Measurements from ENCODE around the gene ABCA6.
"Not testable (repeated sequence)": the region's sequence is repeated elsewhere in the genome, so short reads cannot be mapped to it uniquely, and the experiment has no call there.

The ABCA6 gene, protein sequence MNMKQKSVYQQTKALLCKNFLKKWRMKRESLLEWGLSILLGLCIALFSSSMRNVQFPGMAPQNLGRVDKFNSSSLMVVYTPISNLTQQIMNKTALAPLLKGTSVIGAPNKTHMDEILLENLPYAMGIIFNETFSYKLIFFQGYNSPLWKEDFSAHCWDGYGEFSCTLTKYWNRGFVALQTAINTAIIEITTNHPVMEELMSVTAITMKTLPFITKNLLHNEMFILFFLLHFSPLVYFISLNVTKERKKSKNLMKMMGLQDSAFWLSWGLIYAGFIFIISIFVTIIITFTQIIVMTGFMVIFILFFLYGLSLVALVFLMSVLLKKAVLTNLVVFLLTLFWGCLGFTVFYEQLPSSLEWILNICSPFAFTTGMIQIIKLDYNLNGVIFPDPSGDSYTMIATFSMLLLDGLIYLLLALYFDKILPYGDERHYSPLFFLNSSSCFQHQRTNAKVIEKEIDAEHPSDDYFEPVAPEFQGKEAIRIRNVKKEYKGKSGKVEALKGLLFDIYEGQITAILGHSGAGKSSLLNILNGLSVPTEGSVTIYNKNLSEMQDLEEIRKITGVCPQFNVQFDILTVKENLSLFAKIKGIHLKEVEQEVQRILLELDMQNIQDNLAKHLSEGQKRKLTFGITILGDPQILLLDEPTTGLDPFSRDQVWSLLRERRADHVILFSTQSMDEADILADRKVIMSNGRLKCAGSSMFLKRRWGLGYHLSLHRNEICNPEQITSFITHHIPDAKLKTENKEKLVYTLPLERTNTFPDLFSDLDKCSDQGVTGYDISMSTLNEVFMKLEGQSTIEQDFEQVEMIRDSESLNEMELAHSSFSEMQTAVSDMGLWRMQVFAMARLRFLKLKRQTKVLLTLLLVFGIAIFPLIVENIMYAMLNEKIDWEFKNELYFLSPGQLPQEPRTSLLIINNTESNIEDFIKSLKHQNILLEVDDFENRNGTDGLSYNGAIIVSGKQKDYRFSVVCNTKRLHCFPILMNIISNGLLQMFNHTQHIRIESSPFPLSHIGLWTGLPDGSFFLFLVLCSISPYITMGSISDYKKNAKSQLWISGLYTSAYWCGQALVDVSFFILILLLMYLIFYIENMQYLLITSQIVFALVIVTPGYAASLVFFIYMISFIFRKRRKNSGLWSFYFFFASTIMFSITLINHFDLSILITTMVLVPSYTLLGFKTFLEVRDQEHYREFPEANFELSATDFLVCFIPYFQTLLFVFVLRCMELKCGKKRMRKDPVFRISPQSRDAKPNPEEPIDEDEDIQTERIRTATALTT (N-terminal part only)

DNA sequence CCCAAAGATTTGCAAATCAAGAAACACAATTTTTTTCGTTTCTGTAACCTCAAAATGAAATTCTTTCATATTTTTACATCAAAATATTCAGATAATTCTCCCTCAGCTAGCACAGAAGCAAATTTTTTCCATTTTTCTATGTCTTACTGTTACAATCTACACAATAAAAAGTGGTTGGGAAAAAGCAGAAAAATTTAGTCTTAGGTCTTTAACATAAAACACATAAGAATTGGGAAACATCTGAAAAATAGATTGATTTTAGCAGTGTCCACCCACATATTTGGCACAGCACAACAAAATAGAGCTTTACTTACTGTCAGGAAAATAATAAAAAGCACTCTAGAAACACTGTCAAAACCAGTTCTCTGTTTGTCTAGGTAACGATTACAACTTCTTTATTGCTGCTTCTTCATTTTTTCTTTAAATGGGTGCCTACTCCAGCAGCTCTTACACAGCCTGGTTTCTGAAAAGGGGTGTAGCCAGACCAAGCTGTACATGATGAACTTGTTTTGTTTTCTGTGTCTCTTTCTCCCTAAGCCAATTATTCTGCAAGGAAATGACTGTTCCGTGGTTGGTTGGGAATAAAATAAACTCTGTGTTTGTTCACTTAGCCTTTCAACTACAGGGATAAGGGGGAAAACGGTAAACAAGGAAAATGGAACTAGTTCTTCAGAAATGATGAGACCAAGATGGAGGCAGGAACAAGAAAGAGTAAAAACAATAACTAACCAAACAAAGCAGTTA lies at the start of gene ABCA6:
Gene ABCA6 (minus strand): TSS at position 465 of the 744 bp plus-strand sequence. CDS start 1,192 bp downstream, outside the sequence.
- peak; percentile 35 for DNase-seq (ENCODE audit: low read depth, low spot score)

DNA sequence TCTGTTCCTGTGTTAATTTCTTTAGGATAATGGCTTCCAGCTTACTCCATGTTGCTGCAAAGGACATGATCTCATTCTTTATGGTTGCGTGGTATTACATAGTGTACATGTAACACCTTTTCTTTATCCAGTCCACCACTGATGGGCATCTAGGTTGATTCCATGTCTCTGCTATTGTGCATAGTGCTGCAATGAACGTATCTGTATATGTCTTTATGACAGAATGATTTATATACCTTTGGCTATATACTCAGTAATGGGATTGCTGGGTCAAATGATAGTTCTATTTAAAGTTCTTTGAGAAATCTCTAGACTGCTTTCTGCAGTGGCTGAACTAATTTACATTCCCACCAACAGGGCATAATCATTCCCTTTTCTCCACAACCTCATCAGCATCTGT lies 47.1 kb upstream of the ABCA6 start:
- DNase-seq (ENCODE audit: low read depth, low spot score): no peak

DNA sequence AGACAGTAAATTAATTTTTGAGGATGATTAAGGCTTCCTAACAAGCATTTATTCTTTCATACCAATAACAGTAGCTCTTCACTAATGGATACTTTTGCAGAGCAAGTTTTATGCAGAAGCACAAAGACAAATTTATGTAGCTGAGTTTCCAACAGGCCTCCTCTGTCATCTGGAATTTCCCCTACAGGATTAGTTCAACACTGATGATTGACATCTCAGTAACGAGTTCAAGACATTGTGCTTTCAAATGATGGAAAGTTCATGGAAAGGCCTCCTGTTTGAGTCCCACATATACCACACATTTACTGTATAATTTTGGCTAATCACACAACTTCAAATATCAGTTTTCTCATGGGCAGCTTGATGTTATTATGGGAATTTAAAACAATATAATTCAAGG lies 46.4 kb upstream of the ABCA6 start:
- no peak for DNase-seq (ENCODE audit: low read depth, low spot score)

DNA sequence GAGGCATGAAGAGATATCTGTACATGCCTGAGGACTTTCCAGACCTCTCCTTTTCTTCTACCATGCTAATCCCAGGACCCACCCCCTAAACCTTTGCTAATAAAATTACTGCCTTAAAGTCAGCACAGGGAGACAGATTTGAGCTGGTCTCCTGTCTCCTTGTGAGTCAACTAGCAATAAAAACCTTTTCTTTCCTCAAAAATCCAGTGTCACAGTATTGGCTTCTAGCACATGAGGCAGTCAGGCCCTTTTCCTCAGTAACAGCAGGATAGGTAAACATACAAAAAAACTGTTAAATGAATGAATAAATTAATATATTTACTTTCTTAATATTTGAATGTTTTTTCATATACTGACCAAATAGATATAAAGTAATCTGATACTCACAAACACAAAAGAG lies 45.6 kb upstream of the ABCA6 start:
- no peak for DNase-seq (ENCODE audit: low read depth, low spot score)

DNA sequence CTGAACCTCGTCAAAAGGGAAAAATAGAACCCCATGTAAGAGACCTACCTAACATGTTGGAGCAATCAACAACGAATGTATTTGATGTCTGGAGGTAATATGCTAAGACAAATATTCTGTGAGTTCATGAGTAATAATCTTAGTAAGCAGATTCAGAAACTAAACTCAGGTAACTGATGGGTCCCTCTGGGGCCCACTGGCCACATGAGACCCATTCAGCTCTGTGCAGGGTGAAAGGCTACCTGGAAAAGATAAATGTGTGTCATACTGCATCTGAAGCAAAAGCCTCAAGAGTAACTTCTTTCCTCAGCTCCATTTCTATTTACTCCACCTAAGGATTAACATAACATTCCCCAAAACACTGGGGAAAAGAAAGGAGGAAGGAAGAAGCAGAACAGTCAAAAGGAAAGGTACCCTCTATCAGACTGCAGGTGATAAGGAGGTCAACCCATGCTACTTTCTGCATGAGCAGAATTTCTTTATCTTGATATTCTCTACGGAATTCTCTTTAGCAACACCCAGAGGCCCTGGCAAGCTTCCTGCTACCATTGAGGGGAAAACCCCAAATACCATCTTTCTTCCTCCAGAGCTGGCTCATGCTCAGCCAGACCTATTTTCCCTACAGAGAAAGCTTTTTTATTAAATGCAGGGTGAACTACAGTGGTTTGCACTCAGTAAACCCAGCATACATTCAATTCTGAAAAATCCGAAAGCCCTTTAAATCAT lies 37.7 kb upstream of the ABCA6 start:
- no peak for DNase-seq (ENCODE audit: low read depth, low spot score)

DNA sequence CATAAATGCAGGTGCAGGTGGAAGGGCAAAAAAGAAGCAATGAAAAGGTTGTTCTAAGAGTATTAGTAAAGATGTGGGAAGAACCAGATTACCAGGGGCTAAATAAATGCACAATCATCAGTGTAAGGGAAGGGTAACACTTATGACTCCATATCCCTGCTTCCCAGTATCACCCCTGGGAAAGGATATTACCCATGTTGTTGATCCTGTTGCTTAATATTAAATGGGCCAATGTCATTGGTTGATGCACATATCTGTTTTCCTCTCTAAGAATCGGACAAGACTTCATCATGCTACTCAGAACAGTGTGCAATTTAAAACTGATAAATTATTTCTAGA lies 34.7 kb upstream of the ABCA6 start:
- DNase-seq (ENCODE audit: low read depth, low spot score): no peak

DNA sequence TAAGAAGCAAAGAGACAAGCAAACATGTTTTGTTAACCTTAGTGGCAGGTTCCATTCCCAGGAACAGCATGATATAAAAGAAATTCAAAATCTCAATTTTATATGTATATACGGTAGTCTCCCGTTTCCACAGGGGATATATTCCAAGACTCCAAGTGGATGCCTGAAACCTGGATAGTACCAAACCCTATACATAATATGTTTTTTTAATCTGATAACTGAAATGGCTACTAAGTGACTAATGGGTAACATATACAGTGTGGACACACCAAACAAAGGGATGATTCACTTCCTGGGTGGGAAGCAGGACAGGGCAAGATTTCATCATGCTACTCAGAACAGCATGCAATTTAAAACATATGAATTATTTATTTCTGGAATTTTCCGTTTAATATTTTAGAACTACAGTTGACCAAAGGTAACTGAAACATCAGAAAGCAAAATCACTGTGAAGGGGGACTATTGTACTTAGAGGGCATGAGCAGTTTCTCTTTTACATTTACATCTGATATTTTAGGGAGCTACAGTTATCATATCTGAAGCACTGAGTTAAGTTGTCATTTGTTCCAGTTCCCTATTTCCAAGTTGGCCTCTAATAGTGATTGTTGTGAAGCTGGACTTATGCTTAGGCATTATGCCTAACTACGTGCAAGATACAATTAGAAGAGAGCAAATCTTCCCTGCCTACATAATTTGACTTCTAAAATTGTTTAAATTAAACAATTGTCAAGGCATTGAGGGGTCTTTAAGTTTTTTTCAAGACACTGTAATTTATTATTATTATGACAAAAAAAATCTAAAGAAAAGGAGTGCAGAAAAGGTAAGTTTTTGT lies 34.1 kb upstream of the ABCA6 start:
- peak; percentile 31 for DNase-seq (ENCODE audit: low read depth, low spot score)

DNA sequence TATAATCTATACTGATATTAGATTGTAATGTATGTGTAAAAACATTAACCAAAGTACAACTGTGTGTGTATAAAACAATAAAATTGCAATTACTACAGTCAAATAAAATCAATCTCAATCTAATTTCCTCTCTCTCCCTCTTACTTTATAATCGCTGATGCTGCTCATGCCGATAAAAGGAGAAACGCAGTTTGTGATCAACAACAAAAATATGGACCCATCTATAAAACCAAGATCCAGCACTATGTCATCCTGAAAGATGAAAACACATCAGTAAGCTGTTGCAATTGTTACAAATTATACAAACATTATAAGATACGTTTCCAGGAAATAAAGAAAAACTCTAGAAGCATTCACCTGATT lies 33.5 kb upstream of the ABCA6 start:
- DNase-seq (ENCODE audit: low read depth, low spot score): no peak

DNA sequence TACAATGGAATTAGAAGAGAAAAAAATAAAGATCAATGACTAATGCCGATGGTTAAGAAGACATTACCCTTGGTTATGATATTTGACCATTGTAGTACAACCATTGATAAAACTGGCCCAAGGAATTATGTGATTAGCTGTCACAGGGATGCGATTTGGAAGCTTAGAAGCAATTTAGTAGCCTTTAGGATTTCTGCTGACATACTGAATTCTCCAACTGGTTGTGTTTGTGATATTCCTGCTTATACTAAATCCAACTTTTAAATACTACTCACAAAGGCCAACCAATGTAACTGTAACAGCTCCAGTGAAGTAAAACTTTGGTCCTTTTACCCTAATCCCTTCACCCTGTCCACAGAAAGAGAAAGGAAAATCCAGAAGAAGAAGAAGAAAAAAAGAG lies 31.4 kb upstream of the ABCA6 start:
- DNase-seq (ENCODE audit: low read depth, low spot score): no peak

DNA sequence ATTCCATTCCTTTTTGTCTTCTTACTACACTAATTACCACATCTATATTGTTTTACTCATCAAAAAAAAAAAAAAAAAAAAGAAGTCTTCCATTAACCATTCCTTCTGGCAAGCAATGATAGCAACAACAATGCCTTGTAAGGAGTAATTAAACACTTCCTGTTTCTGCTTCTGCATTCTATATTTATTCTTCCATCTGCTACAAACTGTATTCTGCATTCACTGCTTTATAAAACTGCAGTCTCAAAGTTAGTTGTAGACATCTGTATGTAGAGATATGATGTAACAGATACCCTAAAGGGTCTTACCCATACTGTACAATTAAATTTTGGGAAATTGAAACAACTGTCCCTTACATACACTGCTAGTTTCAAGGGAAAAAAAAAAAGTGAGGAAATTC lies 28.7 kb upstream of the ABCA6 start:
- no peak for DNase-seq (ENCODE audit: low read depth, low spot score)

DNA sequence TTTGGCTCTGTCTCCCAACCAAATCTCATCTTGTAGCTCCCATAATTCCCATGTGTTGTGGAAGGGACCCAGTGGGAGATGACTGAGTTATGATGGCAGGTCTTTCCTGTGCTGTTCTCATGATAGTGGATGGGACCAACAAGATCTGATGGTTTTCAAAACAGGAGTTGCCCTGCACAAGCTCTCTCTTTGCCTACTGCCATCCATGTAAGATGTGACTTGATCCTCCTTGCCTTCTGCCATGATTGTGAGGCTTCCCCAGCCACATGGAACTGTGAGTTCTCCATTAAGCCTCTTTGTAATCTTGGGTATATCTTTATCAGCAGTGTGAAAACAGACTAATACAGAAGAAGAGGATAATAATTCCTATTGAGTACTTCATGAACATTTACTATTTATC lies 26.9 kb upstream of the ABCA6 start:
- not testable (repeated sequence) for DNase-seq (ENCODE audit: low read depth, low spot score)

DNA sequence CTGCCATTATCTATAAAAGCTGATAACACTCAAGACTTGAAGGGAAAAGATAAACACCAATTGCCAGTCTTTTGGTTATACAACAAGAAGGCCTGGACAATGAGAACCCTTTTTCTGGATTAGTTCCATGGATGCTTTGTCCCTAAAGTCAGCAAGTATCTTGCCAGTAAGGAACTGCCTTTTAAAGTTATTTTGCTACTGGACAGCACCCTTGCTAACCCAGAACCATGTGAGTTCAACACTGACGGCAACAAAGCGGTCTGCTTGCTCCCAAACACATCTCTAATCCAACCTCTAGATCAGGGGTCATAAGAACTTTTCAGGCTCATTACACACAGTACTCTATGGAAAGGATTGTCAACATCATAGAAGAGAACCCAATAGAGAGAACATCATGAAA lies 25.3 kb upstream of the ABCA6 start:
- no peak for DNase-seq (ENCODE audit: low read depth, low spot score)

DNA sequence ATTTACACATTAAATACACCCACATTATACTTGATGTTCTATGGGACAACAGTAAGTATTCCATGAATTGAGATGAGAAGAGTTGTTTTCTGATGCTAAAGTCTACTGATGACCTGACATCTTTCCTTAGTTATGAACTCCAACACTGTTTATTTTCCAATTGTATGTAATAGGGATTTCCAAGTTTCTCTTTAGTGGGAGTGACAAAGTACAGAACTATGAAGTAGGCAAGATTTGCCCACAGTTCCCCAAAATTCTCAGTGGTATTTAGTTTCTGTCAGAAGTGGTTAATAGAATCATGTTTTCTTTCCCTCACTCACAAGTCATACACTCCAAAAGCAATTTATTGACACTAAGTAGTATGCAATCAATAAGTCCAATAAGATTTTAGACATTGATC lies 22.5 kb upstream of the ABCA6 start:
- no peak for DNase-seq (ENCODE audit: low read depth, low spot score)

DNA sequence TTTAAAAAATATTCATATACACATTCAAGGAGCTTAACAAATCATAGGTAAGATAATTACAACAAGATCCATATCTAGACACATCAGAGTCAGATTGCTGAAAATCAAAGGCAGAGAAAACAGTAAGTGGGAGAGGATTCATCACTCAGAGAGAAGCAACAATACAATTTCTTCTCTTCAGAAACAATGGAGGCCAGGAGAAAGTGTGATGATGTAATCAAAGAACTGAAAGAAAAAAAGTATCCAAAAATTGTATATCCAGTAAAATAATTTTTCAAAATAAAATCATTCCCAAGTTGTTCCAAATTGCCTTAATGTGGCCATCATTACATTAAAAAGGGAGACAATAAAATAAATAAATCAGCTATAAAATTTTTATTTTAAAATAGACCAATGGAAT lies 17.7 kb upstream of the ABCA6 start:
- no peak for DNase-seq (ENCODE audit: low read depth, low spot score)

DNA sequence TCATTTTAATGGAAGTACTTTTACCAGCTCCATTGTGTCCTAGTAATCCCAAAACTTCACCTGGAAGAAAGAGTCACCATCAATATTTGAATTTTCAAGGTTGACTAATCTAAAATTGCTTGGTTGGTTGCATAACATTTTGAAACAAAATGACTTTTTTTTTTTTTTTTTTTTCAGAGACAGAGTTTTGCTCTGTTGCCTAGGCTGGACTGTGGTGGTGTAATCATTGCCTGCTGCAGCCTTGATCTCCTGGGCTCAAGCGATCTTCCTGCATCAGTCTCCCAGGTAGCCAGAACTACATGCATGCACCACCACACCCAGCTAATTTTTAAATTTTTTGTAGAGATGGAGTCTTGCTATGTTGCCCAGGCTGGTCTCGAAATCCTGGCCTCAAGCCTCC lies 12.6 kb upstream of the ABCA6 start:
- no peak for DNase-seq (ENCODE audit: low read depth, low spot score)

DNA sequence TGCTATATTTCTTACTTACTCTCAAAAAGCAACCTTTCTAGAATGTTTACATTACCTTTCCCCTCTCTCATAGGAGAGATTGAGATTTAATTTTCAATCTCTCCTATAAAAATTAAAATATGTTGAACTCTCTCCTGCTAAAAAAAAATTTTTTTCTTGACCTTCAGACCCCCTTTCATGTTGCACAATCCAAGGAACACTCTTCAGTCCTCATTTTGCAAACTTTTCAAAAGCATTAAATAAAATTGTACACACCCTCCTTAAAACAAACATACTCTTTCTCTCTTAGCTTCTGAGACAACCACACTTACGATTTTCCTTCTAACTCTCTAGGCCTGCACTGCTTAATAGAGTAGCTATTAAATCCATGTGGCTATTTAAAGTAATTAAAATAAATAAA lies 8.6 kb upstream of the ABCA6 start:
- DNase-seq (ENCODE audit: low read depth, low spot score): no peak

DNA sequence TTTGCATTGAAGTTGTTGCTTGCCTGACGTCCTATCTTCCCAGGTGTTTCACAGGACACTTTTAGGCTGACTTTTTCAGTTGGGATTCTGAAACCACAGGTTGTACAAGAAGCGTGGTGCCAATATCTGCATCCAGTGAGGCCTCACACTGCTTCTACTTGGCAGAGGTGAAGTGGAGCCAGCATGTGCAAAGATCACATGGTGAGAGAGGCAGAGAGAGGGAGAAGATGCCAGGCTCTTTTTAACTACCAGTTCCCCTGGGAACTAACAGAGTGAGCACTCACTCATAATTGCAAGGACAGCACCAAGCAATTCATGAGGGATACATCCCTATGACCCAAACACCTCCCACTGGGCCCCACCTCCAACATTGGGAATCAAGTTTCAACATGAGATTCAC lies 5.8 kb upstream of the ABCA6 start:
- DNase-seq (ENCODE audit: low read depth, low spot score): no peak

DNA sequence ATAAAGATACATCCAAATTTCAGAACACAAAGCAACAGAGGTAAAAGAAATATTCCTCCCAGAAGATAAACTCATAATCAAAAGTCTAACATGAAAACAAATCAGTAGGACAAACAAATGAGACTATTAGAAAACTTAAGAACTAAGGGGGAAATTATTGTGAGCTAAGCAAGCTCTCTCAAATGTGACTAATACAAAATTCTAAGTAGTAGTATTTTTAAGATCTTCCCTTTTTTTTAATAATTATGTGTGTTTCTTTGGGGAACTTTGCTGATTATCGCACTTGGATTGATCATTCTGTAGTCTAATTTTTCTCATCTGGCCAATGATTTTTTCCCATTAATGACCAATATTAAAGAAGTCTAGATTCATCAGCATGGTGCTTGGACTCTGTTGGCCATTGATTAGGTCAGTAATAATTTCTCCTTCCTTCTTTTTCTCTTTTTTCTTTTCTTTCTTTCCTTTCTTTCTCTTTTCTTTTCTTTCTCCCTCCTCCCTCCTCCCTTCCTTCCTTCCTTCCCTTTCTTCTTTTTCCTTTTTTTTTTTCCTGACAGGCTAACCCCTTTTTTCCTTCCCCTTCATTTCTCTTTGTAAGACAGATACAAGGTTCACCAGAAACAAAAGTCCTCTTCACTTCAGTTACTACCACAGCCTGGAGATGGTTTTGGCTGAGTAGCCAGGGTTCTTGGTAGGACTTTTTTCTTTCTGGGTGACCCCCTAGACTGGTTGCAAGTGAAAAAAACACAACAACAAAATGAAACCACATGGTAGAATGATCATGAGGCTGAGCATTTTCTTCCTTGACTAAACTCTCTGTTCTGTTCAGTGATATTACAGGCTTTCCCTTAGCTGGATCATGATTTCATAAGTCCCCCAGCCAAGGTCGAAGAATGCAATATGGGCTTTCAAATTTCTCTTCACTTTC lies 2.9 kb upstream of the ABCA6 start:
- no peak for DNase-seq (ENCODE audit: low read depth, low spot score)

DNA sequence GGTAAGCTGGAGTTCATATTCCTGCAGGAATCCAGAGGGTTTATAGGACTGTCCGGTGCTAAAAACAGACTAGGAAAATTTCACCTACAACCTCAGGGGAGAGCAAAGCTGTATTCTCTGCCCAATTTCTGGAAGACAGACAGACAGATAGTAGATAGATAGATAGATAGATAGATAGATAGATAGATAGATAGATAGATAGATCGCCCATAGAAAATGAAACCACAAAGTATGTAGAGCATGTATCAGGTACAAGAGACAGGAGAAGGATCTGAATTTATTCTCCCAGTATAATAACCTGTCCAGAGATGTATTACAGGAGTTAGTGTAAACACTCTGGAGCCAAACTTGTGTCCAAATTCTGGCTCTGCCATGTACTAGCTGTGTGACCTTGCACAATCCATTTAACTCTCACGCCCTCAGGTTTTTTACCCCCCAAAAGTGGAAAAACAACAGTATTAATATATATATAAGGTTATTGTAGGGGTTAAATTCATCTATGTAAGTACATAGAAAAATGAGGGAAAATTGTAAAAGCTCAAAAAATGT lies 2.1 kb upstream of the ABCA6 start:
- DNase-seq (ENCODE audit: low read depth, low spot score): no peak
